CD4-positive, alpha-beta T cell (primary cell): Measurements from ENCODE around the gene CACNA2D4. TPM values are rescaled to one million over a fixed set of nuclear protein-coding genes. Genes with fewer than 3 reads are reported as not detected.

ENCODE experiments used
- ATAC-seq: fragments of 200-7000 bp; cut with Tn5 transposase; one replicate; pipeline ENCODE4 v1.10.0; 2022; ENCODE audit warnings: mild to moderate bottlenecking; ENCODE audit not compliant: poor library complexity
- CTCF ChIA-PET: fragments of 350-600 bp; sonication (Branson Sonifier 250); formaldehyde crosslinking; loops from one replicate; lab custom pipeline; 2021; ENCODE audit warnings: antibody characterized with exemption, inconsistent platforms; lab: Charles Lee
- POLR2A ChIA-PET: fragments of 350-600 bp; sonication (Branson Sonifier 250); formaldehyde crosslinking; loops from one replicate; lab custom pipeline; 2021; ENCODE audit warnings: antibody characterized with exemption, inconsistent platforms; lab: Charles Lee
- DNase-seq, 14 experiments: peaks; one replicate each; pipeline ENCODE4 v3.0.0-alpha.2; 2013 to 2020; ENCODE audit warnings: mixed read lengths in 2 of 14
- H3K27ac ChIP-seq, 2 donors: one replicate each; pipeline versions ENCODE4 v1.5.1 to v1.7.0; 2013; ENCODE audit warnings: low read length in 2 of 2, low read depth in 1 of 2, mild to moderate bottlenecking in 1 of 2
- H3K27me3 ChIP-seq, 2 experiments: 1 replicate in 1 of 2; 2 replicates in 1 of 2; pipeline versions ENCODE4 v1.6.1 to v1.7.0; 2013; ENCODE audit warnings: low read length in 2 of 2, control low read depth in 1 of 2, mild to moderate bottlenecking in 1 of 2, moderate library complexity in 1 of 2; ENCODE audit not compliant: insufficient read depth in 2 of 2, control insufficient read depth in 1 of 2
- H3K36me3 ChIP-seq: one replicate; pipeline ENCODE4 v1.6.1; 2013; ENCODE audit warnings: low read length, control low read depth; ENCODE audit not compliant: insufficient read depth
- H3K4me1 ChIP-seq: one replicate; pipeline ENCODE4 v1.6.1; 2013; ENCODE audit warnings: low read length, control low read depth; ENCODE audit not compliant: insufficient read depth
- H3K4me3 ChIP-seq: one replicate; pipeline ENCODE4 v1.5.1; 2013; ENCODE audit warnings: mild to moderate bottlenecking, low read length, moderate library complexity
- H3K9me3 ChIP-seq, 2 experiments: 1 replicate in 1 of 2; 2 replicates in 1 of 2; pipeline versions ENCODE4 v1.6.1 to v1.7.0; 2013; ENCODE audit warnings: low read length in 2 of 2, mild to moderate bottlenecking in 2 of 2, control low read depth in 1 of 2, moderate library complexity in 1 of 2; ENCODE audit not compliant: control insufficient read depth in 1 of 2, insufficient read depth in 1 of 2
- H3K27ac Mint-ChIP-seq: one replicate; pipeline ENCODE4 v1.8.0; 2020; ENCODE audit warnings: mixed read lengths
- H3K27me3 Mint-ChIP-seq: one replicate; pipeline ENCODE4 v1.8.0; 2021; ENCODE audit warnings: mixed read lengths
- H3K36me3 Mint-ChIP-seq: one replicate; pipeline ENCODE4 v1.8.0; 2021; ENCODE audit warnings: low read depth, mixed read lengths
- H3K4me1 Mint-ChIP-seq: one replicate; pipeline ENCODE4 v1.8.0; 2021; ENCODE audit warnings: low read depth, mixed read lengths
- H3K4me3 Mint-ChIP-seq: one replicate; pipeline ENCODE4 v1.8.0; 2020; ENCODE audit warnings: mild to moderate bottlenecking, mixed read lengths
- H3K9me3 Mint-ChIP-seq: one replicate; pipeline ENCODE4 v1.8.0; 2020; ENCODE audit warnings: mixed read lengths
- intact Hi-C, 2 experiments: fragments of 100-400 bp; cut with DNase I in 1 of 2; cut with micrococcal nuclease in 1 of 2; formaldehyde crosslinking; loops; one replicate each; pipeline versions ENCODE4 v1.15.1 to v1.9.0; 2023 to 2025; cut with DNase I, micrococcal nuclease
- total RNA-seq, 174 experiments: library from RNA in 2 of 174; stranded (reverse) in 2 of 174; gene quantifications; one replicate each; pipeline ENCODE4 v1.2.3 and lab custom pipeline; 2021 to 2026
- TF ChIP-seq, protein P1 (sequence below): fragments of 200-600 bp; IDR thresholded peaks from one replicate; pipeline ENCODE4 v1.8.0; 2022; ENCODE audit warnings: antibody characterized with exemption, mild to moderate bottlenecking

Gene CACNA2D4
- total RNA-seq, 2 experiments from 2014 or later = 10.5 to 11.3 TPM

DNA sequence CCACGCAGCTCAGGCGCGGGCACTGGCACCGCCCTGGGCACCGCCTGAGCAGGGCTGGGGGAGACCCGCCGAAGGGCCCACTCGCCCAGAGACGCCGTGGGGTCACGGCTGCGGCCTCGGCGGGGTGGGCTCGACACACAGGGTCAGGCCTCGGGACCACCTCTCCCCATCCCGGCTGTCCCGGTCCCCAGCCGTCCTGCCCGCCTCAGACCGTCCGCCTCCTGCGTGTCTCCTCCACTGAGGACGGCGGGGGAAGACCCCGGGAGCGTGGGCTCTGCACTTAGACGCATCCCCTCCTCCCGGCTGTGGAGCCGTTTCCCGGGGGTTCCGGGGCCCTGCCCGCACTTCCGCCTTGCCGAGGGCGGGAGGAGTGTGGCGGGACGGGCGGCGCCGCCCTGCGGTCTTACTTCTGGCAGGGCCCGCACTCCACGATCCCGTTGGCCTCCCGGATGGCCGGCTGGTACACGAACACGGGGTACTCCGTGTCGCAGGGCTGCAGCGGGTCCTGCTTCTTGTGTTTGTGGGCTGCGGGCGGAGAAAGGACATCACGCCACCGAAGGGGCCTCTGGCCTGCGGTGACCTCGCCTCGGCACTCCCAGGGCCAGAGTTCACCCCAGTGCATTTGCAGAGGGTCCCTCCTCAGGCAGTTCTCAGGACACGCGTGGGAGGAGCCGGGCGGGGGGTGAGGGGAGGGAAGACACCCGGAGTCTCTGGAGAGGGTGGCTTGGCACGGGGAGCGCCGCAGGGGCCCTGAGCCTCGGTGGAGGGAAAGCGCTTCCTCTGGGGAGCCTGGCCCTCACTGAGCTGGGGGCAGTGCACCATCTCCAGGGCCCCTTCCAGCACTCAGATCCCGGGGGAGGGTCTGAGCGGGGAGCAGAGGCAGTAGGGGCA lies 121.2 kb downstream of the CACNA2D4 start:
- Mint-ChIP-seq H3K9me3 (no peaks in the 10 kb centered on the region), H3K27me3 (no peaks in the 10 kb centered on the region), H3K4me1 (peaks cover 8% of the 10 kb centered on the region), H3K36me3 (no peaks in the 10 kb centered on the region), H3K4me3 (peak overlapping the region; percentile 85), H3K27ac (peak overlapping the region; percentile 93)
- peak; percentile 5 for ATAC-seq
- Histone ChIP-seq H3K9me3 (no peaks in the 10 kb centered on the region), H3K4me1 (peaks cover 23% of the 10 kb centered on the region), H3K36me3 (no peaks in the 10 kb centered on the region), H3K27ac (peak overlapping the region; percentile 61 to 78), H3K4me3 (peak overlapping the region; percentile 86), H3K27me3 (no peaks in the 10 kb centered on the region)
- peak in 12 of 14 experiments; percentile 25 to 83 (median 55) for DNase-seq
- intact Hi-C loops = loop anchor here (2.0 to 10.0 kb wide), 9 partner anchors 208 to 1955 kb away; partner anchors contain the start of genes CRACR2A (in 1 of the 2), DCP1B (in 1 of the 2) and FKBP4 (in 1 of the 2)
- POLR2A ChIA-PET = interaction anchor here (0.6 to 3.3 kb wide), 7 partner anchors 106 to 237 kb away, joined by 3 to 50 read pairs (median 6); partner anchors contain the start of gene ADIPOR2
- TF ChIP-seq, protein P1, sequence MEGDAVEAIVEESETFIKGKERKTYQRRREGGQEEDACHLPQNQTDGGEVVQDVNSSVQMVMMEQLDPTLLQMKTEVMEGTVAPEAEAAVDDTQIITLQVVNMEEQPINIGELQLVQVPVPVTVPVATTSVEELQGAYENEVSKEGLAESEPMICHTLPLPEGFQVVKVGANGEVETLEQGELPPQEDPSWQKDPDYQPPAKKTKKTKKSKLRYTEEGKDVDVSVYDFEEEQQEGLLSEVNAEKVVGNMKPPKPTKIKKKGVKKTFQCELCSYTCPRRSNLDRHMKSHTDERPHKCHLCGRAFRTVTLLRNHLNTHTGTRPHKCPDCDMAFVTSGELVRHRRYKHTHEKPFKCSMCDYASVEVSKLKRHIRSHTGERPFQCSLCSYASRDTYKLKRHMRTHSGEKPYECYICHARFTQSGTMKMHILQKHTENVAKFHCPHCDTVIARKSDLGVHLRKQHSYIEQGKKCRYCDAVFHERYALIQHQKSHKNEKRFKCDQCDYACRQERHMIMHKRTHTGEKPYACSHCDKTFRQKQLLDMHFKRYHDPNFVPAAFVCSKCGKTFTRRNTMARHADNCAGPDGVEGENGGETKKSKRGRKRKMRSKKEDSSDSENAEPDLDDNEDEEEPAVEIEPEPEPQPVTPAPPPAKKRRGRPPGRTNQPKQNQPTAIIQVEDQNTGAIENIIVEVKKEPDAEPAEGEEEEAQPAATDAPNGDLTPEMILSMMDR = no peak
- CTCF ChIA-PET = interaction anchor here (2.1 to 5.1 kb wide), 2 partner anchors 143 to 237 kb away, joined by 13 to 122 read pairs; no protein-coding TSS in a partner anchor

DNA sequence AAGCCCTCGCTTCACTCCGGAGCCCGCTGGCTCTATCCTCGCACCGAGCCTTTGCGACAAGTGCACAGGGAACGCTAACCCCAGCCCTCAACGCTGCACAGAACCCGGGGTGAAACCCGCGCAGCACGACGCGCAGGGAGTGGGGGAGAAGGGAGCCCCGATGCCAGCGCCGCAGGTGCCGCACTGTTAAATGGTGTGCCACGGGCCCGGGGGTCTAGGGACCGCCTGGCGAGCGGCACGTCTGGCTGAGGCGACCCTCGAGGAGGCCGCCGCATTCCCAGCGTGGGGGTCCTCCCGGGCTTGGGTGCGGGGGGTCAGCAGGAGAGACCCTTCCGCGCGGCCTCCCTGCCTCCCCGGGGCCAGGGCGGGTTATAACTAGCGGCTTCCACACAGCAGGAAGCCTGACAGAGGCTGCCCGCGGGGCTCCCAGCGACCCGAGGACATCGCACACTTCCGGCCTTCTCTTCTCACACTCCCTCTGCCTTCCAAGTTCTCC lies 121.9 kb downstream of the CACNA2D4 start:
- no peaks in the 10 kb centered on the region for H3K36me3 Mint-ChIP-seq
- no peaks in the 10 kb centered on the region for H3K9me3 ChIP-seq
- H3K27me3 ChIP-seq = no peaks in the 10 kb centered on the region
- peak overlapping the region; percentile 61 to 78 for H3K27ac ChIP-seq
- H3K4me1 ChIP-seq = peaks cover 26% of the 10 kb centered on the region
- ChIA-PET POLR2A (interaction anchor here (0.6 to 3.3 kb wide), 8 partner anchors 105 to 238 kb away, joined by 3 to 50 read pairs (median 6); partner anchors contain the start of gene ADIPOR2), CTCF (interaction anchor here (1.3 to 5.1 kb wide), 5 partner anchors 136 to 238 kb away, joined by 7 to 122 read pairs (median 13); no protein-coding TSS in a partner anchor)
- H3K36me3 ChIP-seq = no peaks in the 10 kb centered on the region
- no peaks in the 10 kb centered on the region for H3K9me3 Mint-ChIP-seq
- H3K4me1 Mint-ChIP-seq = peaks cover 14% of the 10 kb centered on the region
- H3K4me3 Mint-ChIP-seq = peak overlapping the region; percentile 95
- DNase-seq (peak in 12 of 14 experiments; percentile 24 to 73 (median 45)), ATAC-seq (peak; percentile 49)
- H3K27me3 Mint-ChIP-seq = no peaks in the 10 kb centered on the region
- H3K27ac Mint-ChIP-seq = peak overlapping the region; percentile 93
- intact Hi-C loops = loop anchor here (1.0 to 10.0 kb wide), 11 partner anchors 8 to 1956 kb away; partner anchors contain the start of genes CRACR2A (in 1 of the 2), DCP1B (in 1 of the 2) and FKBP4 (in 1 of the 2)
- TF ChIP-seq, protein P1 = no peak
- peak overlapping the region; percentile 86 for H3K4me3 ChIP-seq
